GM23338 (cell line): Measurements from ENCODE around the gene TTL. TPM values are rescaled to one million over a fixed set of nuclear protein-coding genes. Genes with fewer than 3 reads are reported as not detected.
"Not testable (repeated sequence)": the region's sequence is repeated elsewhere in the genome, so short reads cannot be mapped to it uniquely, and the experiment has no call there.

Experiments
- ATAC-seq: fragments of 200-7000 bp; cut with Tn5 transposase; 3 replicates; pipeline ENCODE4 v1.9.1; 2020
- DNase-seq: peaks from one replicate; pipeline ENCODE4 v3.0.0-alpha.2; 2015; ENCODE audit warnings: low spot score
- H2AFZ ChIP-seq: fragments of 200-600 bp; sonication (generic); 2 replicates; pipeline ENCODE4 v1.8.0; 2016; ENCODE audit warnings: antibody characterized with exemption, mild to moderate bottlenecking, moderate library complexity
- H3F3A ChIP-seq: fragments of 200-600 bp; sonication (generic); replicated peaks from 2 replicates; pipeline ENCODE4 v1.8.0; 2017; ENCODE audit warnings: antibody characterized with exemption, mixed run types, low read depth
- H3K27ac ChIP-seq: fragments of 200-600 bp; sonication (generic); 2 replicates; pipeline ENCODE4 v1.6.1; 2016; ENCODE audit warnings: low read depth
- H3K27me3 ChIP-seq: fragments of 200-600 bp; sonication (generic); 2 replicates; pipeline ENCODE4 v1.8.0; 2016; ENCODE audit warnings: mild to moderate bottlenecking, mixed run types, moderate library complexity; ENCODE audit not compliant: insufficient read depth
- H3K36me3 ChIP-seq: fragments of 200-600 bp; sonication (generic); 2 replicates; pipeline ENCODE4 v1.8.0; 2016; ENCODE audit warnings: mild to moderate bottlenecking; ENCODE audit not compliant: insufficient read depth
- H3K4me1 ChIP-seq: fragments of 200-600 bp; sonication (generic); 2 replicates; pipeline ENCODE4 v1.8.0; 2016; ENCODE audit warnings: mild to moderate bottlenecking, moderate library complexity; ENCODE audit not compliant: insufficient read depth
- H3K4me2 ChIP-seq: fragments of 200-600 bp; sonication (generic); 2 replicates; pipeline ENCODE4 v1.7.1; 2017; ENCODE audit warnings: mixed run types
- H3K4me3 ChIP-seq: fragments of 200-600 bp; sonication (generic); 2 replicates; pipeline ENCODE4 v1.6.1; 2016; ENCODE audit warnings: mixed run types
- H3K79me2 ChIP-seq: fragments of 200-600 bp; sonication (generic); replicated peaks from 2 replicates; pipeline ENCODE4 v1.8.0; 2017; ENCODE audit warnings: mild to moderate bottlenecking; ENCODE audit not compliant: insufficient read depth
- H3K9me2 ChIP-seq: fragments of 200-600 bp; sonication (generic); 2 replicates; pipeline ENCODE4 v1.8.0; 2017; ENCODE audit not compliant: insufficient read depth
- H4K20me1 ChIP-seq: fragments of 200-600 bp; sonication (generic); replicated peaks from 2 replicates; pipeline ENCODE4 v1.8.0; 2017; ENCODE audit warnings: mild to moderate bottlenecking; ENCODE audit not compliant: insufficient read depth
- H3K27ac Mint-ChIP-seq: 2 replicates; pipeline ENCODE4 v1.8.0; 2020; ENCODE audit warnings: inconsistent platforms, mild to moderate bottlenecking, moderate library complexity, mixed read lengths
- H3K27me3 Mint-ChIP-seq: 3 replicates; pipeline ENCODE4 v1.8.0; 2022; ENCODE audit warnings: low read depth, mild to moderate bottlenecking, moderate library complexity, mixed read lengths, inconsistent platforms; ENCODE audit not compliant: insufficient read depth, poor library complexity
- H3K36me3 Mint-ChIP-seq: 3 replicates; pipeline ENCODE4 v1.8.0; 2021; ENCODE audit warnings: low read depth, mild to moderate bottlenecking, inconsistent platforms, moderate library complexity, mixed read lengths
- H3K4me1 Mint-ChIP-seq: 3 replicates; pipeline ENCODE4 v1.8.0; 2020; ENCODE audit warnings: mild to moderate bottlenecking, inconsistent platforms, mixed read lengths
- H3K4me3 Mint-ChIP-seq: 3 replicates; pipeline ENCODE4 v1.8.0; 2021; ENCODE audit warnings: moderate library complexity, mild to moderate bottlenecking, inconsistent platforms, mixed read lengths
- H3K9me3 Mint-ChIP-seq: 3 replicates; pipeline ENCODE4 v1.8.0; 2020; ENCODE audit warnings: moderate library complexity, mild to moderate bottlenecking, inconsistent platforms, mixed read lengths
- CREB1 ChIP-seq: fragments of 250-450 bp; sonication (Bioruptor Pico); IDR thresholded peaks from 2 replicates; pipeline ENCODE4 v1.5.0; 2020; ENCODE audit warnings: low read depth, mild to moderate bottlenecking, moderate library complexity
- EZH2phosphoT487 ChIP-seq: fragments of 200-600 bp; sonication (generic); IDR thresholded peaks from one replicate; pipeline ENCODE4 v1.8.1; 2018; ENCODE audit warnings: antibody characterized with exemption; ENCODE audit not compliant: unreplicated experiment
- JUNB ChIP-seq: IDR thresholded peaks from one replicate; pipeline ENCODE4 v1.6.1; 2016; ENCODE audit warnings: antibody characterized with exemption; ENCODE audit not compliant: unreplicated experiment
- NANOG ChIP-seq: IDR thresholded peaks from 2 replicates; pipeline ENCODE4 v1.6.1; 2016; ENCODE audit warnings: antibody characterized with exemption, borderline replicate concordance
- POLR2AphosphoS5 ChIP-seq: IDR thresholded peaks from 2 replicates; pipeline ENCODE4 v1.6.1; 2016; ENCODE audit warnings: antibody characterized with exemption, low read depth
- STAT1 ChIP-seq: IDR thresholded peaks from one replicate; pipeline ENCODE4 v1.6.1; 2016; ENCODE audit warnings: antibody characterized with exemption; ENCODE audit not compliant: unreplicated experiment
- ZNF114 ChIP-seq: fragments of 250-450 bp; sonication (Bioruptor Pico); IDR thresholded peaks from 2 replicates; pipeline ENCODE4 v1.5.0; 2020; ENCODE audit warnings: mild to moderate bottlenecking, moderate library complexity
- ZNF331 ChIP-seq: fragments of 250-450 bp; sonication (Bioruptor Pico); IDR thresholded peaks from 2 replicates; pipeline ENCODE4 v1.5.0; 2020; ENCODE audit warnings: low read depth, mild to moderate bottlenecking, moderate library complexity
- polyA plus RNA-seq: library from polyadenylated mRNA; unstranded; fragments of >200 nt; fragmentation: Nextera tagmentation; extraction: Ambion mirVana; gene quantifications from 2 replicates; pipeline ENCODE4 v1.2.1, GENCODE V29; 2016
- total RNA-seq: library from RNA; depleted of rRNA; stranded (reverse); fragments of >200 nt; shearing (Covaris generic); gene quantifications from 2 replicates; pipeline ENCODE4 v1.2.3, GENCODE V29; 2014
- TF ChIP-seq, protein P1 (sequence below), 2 experiments: fragments of 200-600 bp in 1 of 2; sonication (generic) in 1 of 2; conservative IDR thresholded peaks; 2 replicates each; pipeline versions ENCODE4 v1.5.1 to v1.6.1; 2016 to 2017; ENCODE audit warnings: antibody characterized with exemption in 2 of 2, low read depth in 2 of 2, mild to moderate bottlenecking in 2 of 2, moderate library complexity in 1 of 2
- TF ChIP-seq, protein P2 (sequence below): IDR thresholded peaks from one replicate; pipeline ENCODE4 v1.6.1; 2018; ENCODE audit warnings: antibody characterized with exemption; ENCODE audit not compliant: unreplicated experiment

Gene TTL
- total and polyA plus RNA-seq, 2 experiments from 2014 or later = 10.1 to 34.6 TPM

DNA sequence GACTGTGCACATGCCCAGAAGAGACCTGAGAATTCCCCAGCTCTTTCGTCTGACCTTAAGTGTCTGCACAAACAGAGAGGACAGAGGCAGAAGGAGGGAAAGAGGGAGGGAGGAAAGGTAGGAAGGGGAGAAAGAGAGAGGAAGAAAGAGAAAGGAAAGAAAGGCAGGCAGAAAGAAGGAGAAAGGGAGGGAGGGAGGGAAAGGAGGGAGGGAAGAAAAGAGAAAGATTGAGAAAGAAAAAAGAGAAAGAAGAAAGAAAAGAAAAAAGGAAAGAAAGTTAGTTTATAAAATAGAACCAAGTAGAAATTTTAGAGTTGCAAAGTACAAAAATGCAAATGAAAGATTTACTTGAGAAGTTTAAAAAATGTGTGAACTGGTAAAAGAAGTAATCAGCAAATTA lies 52.9 kb downstream of the TTL start (continued):
- TF ChIP-seq, protein P1, sequence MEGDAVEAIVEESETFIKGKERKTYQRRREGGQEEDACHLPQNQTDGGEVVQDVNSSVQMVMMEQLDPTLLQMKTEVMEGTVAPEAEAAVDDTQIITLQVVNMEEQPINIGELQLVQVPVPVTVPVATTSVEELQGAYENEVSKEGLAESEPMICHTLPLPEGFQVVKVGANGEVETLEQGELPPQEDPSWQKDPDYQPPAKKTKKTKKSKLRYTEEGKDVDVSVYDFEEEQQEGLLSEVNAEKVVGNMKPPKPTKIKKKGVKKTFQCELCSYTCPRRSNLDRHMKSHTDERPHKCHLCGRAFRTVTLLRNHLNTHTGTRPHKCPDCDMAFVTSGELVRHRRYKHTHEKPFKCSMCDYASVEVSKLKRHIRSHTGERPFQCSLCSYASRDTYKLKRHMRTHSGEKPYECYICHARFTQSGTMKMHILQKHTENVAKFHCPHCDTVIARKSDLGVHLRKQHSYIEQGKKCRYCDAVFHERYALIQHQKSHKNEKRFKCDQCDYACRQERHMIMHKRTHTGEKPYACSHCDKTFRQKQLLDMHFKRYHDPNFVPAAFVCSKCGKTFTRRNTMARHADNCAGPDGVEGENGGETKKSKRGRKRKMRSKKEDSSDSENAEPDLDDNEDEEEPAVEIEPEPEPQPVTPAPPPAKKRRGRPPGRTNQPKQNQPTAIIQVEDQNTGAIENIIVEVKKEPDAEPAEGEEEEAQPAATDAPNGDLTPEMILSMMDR (conservative IDR thresholded peaks at IDR 0.05; ENCODE audit: low read depth in 2 of 2) = no peak
- TF ChIP-seq, protein P2, sequence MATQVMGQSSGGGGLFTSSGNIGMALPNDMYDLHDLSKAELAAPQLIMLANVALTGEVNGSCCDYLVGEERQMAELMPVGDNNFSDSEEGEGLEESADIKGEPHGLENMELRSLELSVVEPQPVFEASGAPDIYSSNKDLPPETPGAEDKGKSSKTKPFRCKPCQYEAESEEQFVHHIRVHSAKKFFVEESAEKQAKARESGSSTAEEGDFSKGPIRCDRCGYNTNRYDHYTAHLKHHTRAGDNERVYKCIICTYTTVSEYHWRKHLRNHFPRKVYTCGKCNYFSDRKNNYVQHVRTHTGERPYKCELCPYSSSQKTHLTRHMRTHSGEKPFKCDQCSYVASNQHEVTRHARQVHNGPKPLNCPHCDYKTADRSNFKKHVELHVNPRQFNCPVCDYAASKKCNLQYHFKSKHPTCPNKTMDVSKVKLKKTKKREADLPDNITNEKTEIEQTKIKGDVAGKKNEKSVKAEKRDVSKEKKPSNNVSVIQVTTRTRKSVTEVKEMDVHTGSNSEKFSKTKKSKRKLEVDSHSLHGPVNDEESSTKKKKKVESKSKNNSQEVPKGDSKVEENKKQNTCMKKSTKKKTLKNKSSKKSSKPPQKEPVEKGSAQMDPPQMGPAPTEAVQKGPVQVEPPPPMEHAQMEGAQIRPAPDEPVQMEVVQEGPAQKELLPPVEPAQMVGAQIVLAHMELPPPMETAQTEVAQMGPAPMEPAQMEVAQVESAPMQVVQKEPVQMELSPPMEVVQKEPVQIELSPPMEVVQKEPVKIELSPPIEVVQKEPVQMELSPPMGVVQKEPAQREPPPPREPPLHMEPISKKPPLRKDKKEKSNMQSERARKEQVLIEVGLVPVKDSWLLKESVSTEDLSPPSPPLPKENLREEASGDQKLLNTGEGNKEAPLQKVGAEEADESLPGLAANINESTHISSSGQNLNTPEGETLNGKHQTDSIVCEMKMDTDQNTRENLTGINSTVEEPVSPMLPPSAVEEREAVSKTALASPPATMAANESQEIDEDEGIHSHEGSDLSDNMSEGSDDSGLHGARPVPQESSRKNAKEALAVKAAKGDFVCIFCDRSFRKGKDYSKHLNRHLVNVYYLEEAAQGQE = no peak
- TF ChIP-seq NANOG (no peak), JUNB (no peak), CREB1 (CRISPR knock-in tag) (no peak), STAT1 (no peak)

DNA sequence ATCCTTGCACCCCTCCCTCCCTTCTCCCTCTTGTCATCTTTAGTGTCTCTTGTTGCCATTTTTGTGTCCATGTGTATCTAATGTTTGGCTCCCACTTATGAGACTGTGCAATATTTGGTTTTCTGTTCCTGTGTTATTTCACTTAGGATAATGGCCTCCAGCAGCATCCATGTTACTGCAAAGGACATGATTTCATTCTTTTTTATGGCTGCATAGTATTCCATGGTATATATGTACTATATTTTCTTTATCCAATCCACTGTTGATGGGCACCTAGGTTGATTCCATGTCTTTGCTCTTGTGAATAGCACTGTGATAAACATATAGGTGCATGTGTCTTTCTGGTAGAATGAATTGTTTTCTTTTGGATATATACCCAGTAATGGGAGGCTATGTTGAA lies 54.7 kb downstream of the TTL start:
- ATAC-seq, H3F3A ChIP-seq, H3K27ac Mint-ChIP-seq, H3K27ac ChIP-seq, H3K27me3 ChIP-seq, H3K4me2 ChIP-seq, H3K9me3 Mint-ChIP-seq, H3K4me1 ChIP-seq, H4K20me1 ChIP-seq, H3K4me3 ChIP-seq, H3K27me3 Mint-ChIP-seq, H3K36me3 Mint-ChIP-seq, H3K36me3 ChIP-seq, H2AFZ ChIP-seq, DNase-seq, H3K79me2 ChIP-seq, H3K4me1 Mint-ChIP-seq, H3K9me2 ChIP-seq, H3K4me3 Mint-ChIP-seq: not testable (repeated sequence)

DNA sequence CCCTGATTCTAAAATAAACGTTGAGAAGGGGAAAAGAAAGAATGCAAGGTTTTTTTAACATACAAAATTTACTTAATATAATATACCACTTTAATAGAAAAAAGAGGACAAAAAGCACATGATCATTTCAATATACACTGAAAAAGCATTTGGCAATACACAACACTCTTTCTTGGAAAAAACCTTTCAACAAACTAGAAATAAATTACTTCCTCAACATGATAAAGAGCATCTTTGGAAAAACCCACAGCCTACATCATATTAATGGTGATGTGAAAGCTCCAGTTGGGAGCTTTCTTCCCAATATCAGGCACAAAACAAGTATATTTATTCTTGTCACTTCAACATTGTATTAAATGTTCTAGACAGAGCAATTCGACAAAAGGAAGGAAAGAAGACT lies 57.4 kb downstream of the TTL start:
- Histone ChIP-seq H3K27ac (no peak overlapping the region), H3K4me3 (no peak overlapping the region), H3K4me1 (0 out of 2 replicates have a peak, but pooled peaks cover 9% of the 10 kb centered on the region), H3K27me3 (no peaks in the 10 kb centered on the region), H3F3A (no peaks in the 10 kb centered on the region), H3K79me2 (peaks cover 20% of the 10 kb centered on the region), H2AFZ (no peak overlapping the region), H3K9me2 (no peaks in the 10 kb centered on the region), H3K4me2 (no peak overlapping the region), H4K20me1 (0 out of 2 replicates have a peak, but pooled peaks cover 6% of the 10 kb centered on the region), H3K36me3 (no peaks in the 10 kb centered on the region)
- H3K4me3 Mint-ChIP-seq = no peak overlapping the region
- ATAC-seq (no peak), DNase-seq (no peak)
- no peaks in the 10 kb centered on the region for H3K36me3 Mint-ChIP-seq
- H3K4me1 Mint-ChIP-seq = peaks cover 5% of the 10 kb centered on the region
- H3K9me3 Mint-ChIP-seq = no peaks in the 10 kb centered on the region
- peaks cover 2% of the 10 kb centered on the region for H3K27me3 Mint-ChIP-seq
- TF ChIP-seq EZH2phosphoT487 (no peak), POLR2AphosphoS5 (no peak), CREB1 (CRISPR knock-in tag) (no peak), ZNF114 (CRISPR knock-in tag) (no peak), ZNF331 (no peak)
- H3K27ac Mint-ChIP-seq = no peak overlapping the region
